GM12878 (cell line): ENCODE data around the gene BPIFB4. TPM values are rescaled to one million over a fixed set of nuclear protein-coding genes. Genes with fewer than 3 reads are reported as not detected.

ENCODE experiments used
- ATAC-seq: fragments of 200-7000 bp; cut with Tn5 transposase; 3 replicates; pipeline ENCODE4 v1.9.1; 2020; ENCODE audit warnings: mild to moderate bottlenecking, moderate library complexity
- BruUV-seq: library from RNA; stranded (reverse); fragments of 400-500 nt; replicated peaks from 2 replicates; lab custom pipeline; 2021; lab: Mats Ljungman, UMichigan
- CTCF ChIA-PET: fragments of 300-600 bp; sonication (Branson Sonifier 250); formaldehyde crosslinking; extraction: SDS; loops from one replicate; lab custom pipeline; 2021; ENCODE audit warnings: inconsistent platforms; lab: Yijun Ruan, JAX
- POLR2A ChIA-PET: fragments of 350-600 bp; formaldehyde crosslinking; extraction: SDS; loops from one replicate; lab custom pipeline; 2021; ENCODE audit warnings: inconsistent platforms; lab: Charles Lee
- RAD21 ChIA-PET: fragments of 300-600 bp; sonication (Branson Sonifier 250); formaldehyde crosslinking; loops from one replicate; lab custom pipeline; 2023; ENCODE audit warnings: antibody characterized with exemption; ENCODE audit not compliant: unreplicated experiment; lab: Charles Lee
- SMC1A ChIA-PET: fragments of 300-600 bp; sonication (Branson Sonifier 250); formaldehyde crosslinking; loops from one replicate; lab custom pipeline; 2023; ENCODE audit not compliant: unreplicated experiment, uncharacterized antibody; lab: Charles Lee
- DNase-seq: peaks from one replicate; pipeline ENCODE4 v3.0.0-alpha.2; 2011; ENCODE audit warnings: low read depth, low spot score
- FAIRE-seq: peaks from 3 replicates; lab custom pipeline; 2011; peaks lifted over from hg19 to GRCh38; lab: Jason Lieb, UNC
- H2AFZ ChIP-seq: 2 replicates; pipeline ENCODE4 v1.6.0; 2011; ENCODE audit warnings: low read depth, low read length, control low read depth; ENCODE audit not compliant: control insufficient read depth
- H3K27ac ChIP-seq: 2 replicates; pipeline ENCODE4 v1.5.1; 2011; ENCODE audit warnings: control low read depth; ENCODE audit not compliant: control insufficient read depth, insufficient read depth
- H3K27me3 ChIP-seq, 2 experiments: replicated peaks in 1 of 2; 2 replicates each; pipeline versions ENCODE4 v1.6.0 to v1.6.1; 2011; ENCODE audit warnings: low read length in 1 of 2; ENCODE audit not compliant: control insufficient read depth in 2 of 2, insufficient read depth in 2 of 2
- H3K36me3 ChIP-seq, 2 experiments: 2 replicates each; pipeline ENCODE4 v1.5.1; 2011; ENCODE audit warnings: low read length in 1 of 2; ENCODE audit not compliant: control insufficient read depth in 2 of 2, insufficient read depth in 2 of 2
- H3K4me1 ChIP-seq: 2 replicates; pipeline ENCODE4 v1.6.1; 2011; ENCODE audit warnings: mild to moderate bottlenecking, low read length, moderate library complexity, mixed read lengths; ENCODE audit not compliant: control insufficient read depth, insufficient read depth
- H3K4me2 ChIP-seq: 2 replicates; pipeline ENCODE4 v1.6.0; 2011; ENCODE audit warnings: control low read depth; ENCODE audit not compliant: control insufficient read depth, insufficient read depth
- H3K4me3 ChIP-seq: fragments of 200-600 bp; sonication (generic); 2 replicates; pipeline ENCODE4 v1.5.1; 2016
- H3K79me2 ChIP-seq: 2 replicates; pipeline ENCODE4 v1.6.0; 2011; ENCODE audit warnings: low read length; ENCODE audit not compliant: control insufficient read depth, insufficient read depth
- H3K9ac ChIP-seq: 2 replicates; pipeline ENCODE4 v1.8.0; 2011; ENCODE audit warnings: low read length, control low read depth, mixed read lengths; ENCODE audit not compliant: control insufficient read depth, insufficient read depth
- H3K9me3 ChIP-seq: replicated peaks from 3 replicates; pipeline ENCODE4 v1.5.1; 2011; ENCODE audit warnings: mild to moderate bottlenecking, low read length; ENCODE audit not compliant: control insufficient read depth, insufficient read depth
- H4K20me1 ChIP-seq: 2 replicates; pipeline ENCODE4 v1.6.0; 2011; ENCODE audit not compliant: control insufficient read depth, insufficient read depth
- ASH2L ChIP-seq: fragments of 300-600, 200-600 bp; sonication (generic); IDR thresholded peaks from 2 replicates; pipeline ENCODE4 v1.6.1; 2017; ENCODE audit warnings: low read depth, mild to moderate bottlenecking, borderline replicate concordance
- CHD1 ChIP-seq: IDR thresholded peaks from 2 replicates; pipeline ENCODE4 v1.6.1; 2012; ENCODE audit warnings: low read depth, low read length, improper control_type of control experiment
- FOXK2 ChIP-seq: fragments of 450-650 bp; IDR thresholded peaks from 2 replicates; pipeline ENCODE4 v1.6.1; 2017; ENCODE audit warnings: mild to moderate bottlenecking, moderate library complexity
- HDAC2 ChIP-seq: fragments of 200-600 bp; sonication (generic); IDR thresholded peaks from 2 replicates; pipeline ENCODE4 v1.6.1; 2017
- NR2F1 ChIP-seq: fragments of 450-650 bp; conservative IDR thresholded peaks from 2 replicates; pipeline ENCODE4 v1.6.1; 2017; ENCODE audit warnings: mild to moderate bottlenecking
- SMARCA5 ChIP-seq: fragments of 450-650 bp; IDR thresholded peaks from 2 replicates; pipeline ENCODE4 v1.6.1; 2017; ENCODE audit warnings: mild to moderate bottlenecking
- SMC3 ChIP-seq: IDR thresholded peaks from 2 replicates; pipeline ENCODE4 v1.6.1; 2011; ENCODE audit warnings: low read length, improper control_type of control experiment, borderline replicate concordance
- ZNF687 ChIP-seq: fragments of 450-650 bp; IDR thresholded peaks from 2 replicates; pipeline ENCODE4 v1.6.1; 2017; ENCODE audit warnings: mild to moderate bottlenecking, moderate library complexity
- WGBS: methylation state at CpG from one replicate; pipeline ENCODE4 v1.1.6; 2016; ENCODE audit warnings: low lambda C conversion rate; ENCODE audit not compliant: insufficient replicate concordance, insufficient coverage; ENCODE audit errors: missing lambda C conversion rate; 5-methylcytosine and 5-hydroxymethylcytosine counted together
- in situ Hi-C: fragments of 300-500 bp; cut with MboI; formaldehyde crosslinking; loops from 9 replicates; pipeline ENCODE4 v1.14.3; 2018; ENCODE audit warnings: mixed read lengths
- intact Hi-C: fragments of 100-400 bp; cut with micrococcal nuclease; formaldehyde crosslinking; loops from one replicate; pipeline ENCODE4 v1.14.2; 2022; ENCODE audit not compliant: unreplicated experiment
- polyA plus RNA-seq, 11 experiments: library from polyadenylated mRNA; depleted of rRNA in 4 of 11; unstranded in 6 of 11; stranded (reverse) in 5 of 11; fragments of >200 nt; fragmentation: Nextera tagmentation in 4 of 11; fragmentation: Illumina TruSeq in 1 of 11; extraction: Ambion mirVana in 4 of 11; extraction: Trizol in 1 of 11; gene quantifications; 1 replicate in 1 of 11; 2 replicates in 10 of 11; pipeline versions ENCODE4 v1.2.1 to v1.2.3, GENCODE V29; 2011 to 2016; ENCODE audit warnings: inconsistent platforms in 2 of 11, missing spikeins in 2 of 11, low read depth in 1 of 11
- total RNA-seq, 4 experiments: library from RNA; depleted of rRNA in 3 of 4; stranded (reverse); fragments of >200 nt in 3 of 4; fragmentation: Illumina TruSeq in 1 of 4; extraction: Trizol in 1 of 4; gene quantifications; 2 replicates each; pipeline versions ENCODE4 v1.2.1 to v1.2.3, GENCODE V29; 2013 to 2021
- TF ChIP-seq, protein P1 (sequence below): fragments of 450-650 bp; IDR thresholded peaks from 2 replicates; pipeline ENCODE4 v1.6.1; 2017; ENCODE audit warnings: borderline replicate concordance
- TF ChIP-seq, protein P2 (sequence below): fragments of 450-650 bp; IDR thresholded peaks from 2 replicates; pipeline ENCODE4 v1.6.1; 2017; ENCODE audit warnings: mild to moderate bottlenecking

BPIFB4 gene
- total and polyA plus RNA-seq, 10 of the 15 experiments (the other 5 are each of a cell fraction or from before 2014, with no cell fraction given), result 0.12 TPM; not detected in 9

DNA sequence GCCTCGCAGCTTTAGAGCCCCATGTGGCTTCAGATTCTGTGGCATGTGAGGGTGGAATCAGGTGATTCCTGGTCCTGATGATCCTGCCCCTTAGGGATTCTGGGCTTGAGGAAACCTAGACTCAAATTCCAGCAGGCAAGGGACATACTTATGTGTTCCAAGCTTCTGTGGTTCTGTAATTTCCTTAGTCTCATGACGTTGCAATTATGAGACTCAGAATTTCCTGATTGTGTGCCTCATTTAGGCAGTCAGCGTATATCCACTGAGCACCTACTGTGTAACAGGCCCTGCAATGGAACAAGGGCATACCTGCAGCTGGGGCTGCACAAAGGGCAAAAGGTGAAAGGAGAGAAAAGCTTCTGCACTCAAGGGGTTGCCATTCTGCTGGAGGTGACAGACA lies 11.6 kb upstream of the BPIFB4 start:
- WGBS, result 27% methylated on average over 3 of the region's 3 CpGs
- Histone ChIP-seq H3K4me1 (no peaks in the 10 kb centered on the region), H3K79me2 (no peaks in the 10 kb centered on the region), H3K36me3 (no peaks in the 10 kb centered on the region), H3K9me3 (no peaks in the 10 kb centered on the region), H3K27ac (no peak overlapping the region), H4K20me1 (no peaks in the 10 kb centered on the region), H3K27me3 (no peaks in the 10 kb centered on the region; a peak in 1 of 4 replicates), H3K4me3 (no peak overlapping the region), H3K9ac (no peak overlapping the region), H2AFZ (no peak overlapping the region), H3K4me2 (no peak overlapping the region)
- ChIA-PET POLR2A (no interaction called here), CTCF (interaction anchor here (1.2 to 1.5 kb wide), 2 partner anchors 10 to 278 kb away, joined by 3 to 4 read pairs; no protein-coding TSS in a partner anchor), RAD21 (no interaction called here), SMC1A (no interaction called here)
- DNase-seq (no peak), FAIRE-seq (no peak), ATAC-seq (no peak)
- no TSS peak for BruUV-seq
- TF ChIP-seq HDAC2 (no peak), SMARCA5 (no peak)
- intact Hi-C loops, result no loop called here
- in situ Hi-C loops, result no loop called here

DNA sequence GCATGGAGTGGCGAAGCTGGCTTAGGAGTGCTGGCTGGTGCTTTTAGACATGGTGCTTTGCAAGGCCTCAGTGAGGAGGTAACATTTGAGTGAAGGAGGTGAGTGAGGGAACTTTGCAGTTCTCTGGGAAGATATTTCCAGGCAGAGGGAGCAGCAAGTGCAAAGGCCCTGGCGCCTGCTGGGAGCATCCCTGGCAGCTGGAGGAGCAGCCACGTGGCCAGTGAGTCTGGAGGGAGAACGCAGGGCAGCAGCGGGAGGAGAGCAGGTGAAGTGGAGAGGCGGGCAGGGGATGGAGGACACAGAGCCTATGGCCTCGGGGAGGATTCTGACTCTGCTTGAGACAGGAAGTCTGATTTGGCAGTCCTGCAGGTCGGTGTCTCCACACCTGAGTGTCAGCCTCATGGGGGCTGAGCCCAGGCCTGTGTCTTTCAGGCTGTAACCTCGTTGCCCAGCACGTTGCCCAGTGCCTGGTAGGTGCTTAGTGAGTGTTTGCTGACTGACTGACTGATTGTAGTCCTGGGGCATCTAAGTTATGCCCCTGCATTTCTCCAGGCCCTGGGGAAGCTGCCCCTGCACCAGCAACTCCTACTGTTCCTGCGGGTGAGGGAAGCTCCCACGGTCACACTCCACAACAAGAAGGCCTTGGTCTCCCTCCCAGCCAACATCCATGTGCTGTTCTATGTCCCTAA lies 11.0 kb upstream of the BPIFB4 start:
- CTCF ChIA-PET, result interaction anchor here (1.2 to 1.5 kb wide), 2 partner anchors 9 to 279 kb away, joined by 3 to 4 read pairs; no protein-coding TSS in a partner anchor
- Histone ChIP-seq H3K4me2 (no peak overlapping the region), H3K27ac (no peak overlapping the region), H3K79me2 (no peaks in the 10 kb centered on the region), H3K36me3 (no peaks in the 10 kb centered on the region), H3K9me3 (no peaks in the 10 kb centered on the region), H3K4me1 (no peaks in the 10 kb centered on the region), H4K20me1 (no peaks in the 10 kb centered on the region), H3K27me3 (no peaks in the 10 kb centered on the region; a peak in 1 of 4 replicates), H2AFZ (no peak overlapping the region), H3K4me3 (no peak overlapping the region), H3K9ac (no peak overlapping the region)
- DNase-seq, result no peak
- POLR2A ChIA-PET, result no interaction called here
- RAD21 ChIA-PET, result no interaction called here
- intact Hi-C loops (no loop called here), in situ Hi-C loops (no loop called here)
- WGBS, result 29% methylated on average over 12 of the region's 12 CpGs
- SMC1A ChIA-PET, result no interaction called here
- no peak for FAIRE-seq
- BruUV-seq, result no TSS peak
- ATAC-seq, result no peak
- no peak for TF ChIP-seq SMC3
- TF ChIP-seq ZNF687, result no peak
- TF ChIP-seq ASH2L, result no peak
- TF ChIP-seq NR2F1, result no peak
- TF ChIP-seq FOXK2, result no peak
- TF ChIP-seq, protein P1, sequence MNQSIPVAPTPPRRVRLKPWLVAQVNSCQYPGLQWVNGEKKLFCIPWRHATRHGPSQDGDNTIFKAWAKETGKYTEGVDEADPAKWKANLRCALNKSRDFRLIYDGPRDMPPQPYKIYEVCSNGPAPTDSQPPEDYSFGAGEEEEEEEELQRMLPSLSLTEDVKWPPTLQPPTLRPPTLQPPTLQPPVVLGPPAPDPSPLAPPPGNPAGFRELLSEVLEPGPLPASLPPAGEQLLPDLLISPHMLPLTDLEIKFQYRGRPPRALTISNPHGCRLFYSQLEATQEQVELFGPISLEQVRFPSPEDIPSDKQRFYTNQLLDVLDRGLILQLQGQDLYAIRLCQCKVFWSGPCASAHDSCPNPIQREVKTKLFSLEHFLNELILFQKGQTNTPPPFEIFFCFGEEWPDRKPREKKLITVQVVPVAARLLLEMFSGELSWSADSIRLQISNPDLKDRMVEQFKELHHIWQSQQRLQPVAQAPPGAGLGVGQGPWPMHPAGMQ, result no peak
- TF ChIP-seq CHD1, result no peak
- TF ChIP-seq, protein P2, sequence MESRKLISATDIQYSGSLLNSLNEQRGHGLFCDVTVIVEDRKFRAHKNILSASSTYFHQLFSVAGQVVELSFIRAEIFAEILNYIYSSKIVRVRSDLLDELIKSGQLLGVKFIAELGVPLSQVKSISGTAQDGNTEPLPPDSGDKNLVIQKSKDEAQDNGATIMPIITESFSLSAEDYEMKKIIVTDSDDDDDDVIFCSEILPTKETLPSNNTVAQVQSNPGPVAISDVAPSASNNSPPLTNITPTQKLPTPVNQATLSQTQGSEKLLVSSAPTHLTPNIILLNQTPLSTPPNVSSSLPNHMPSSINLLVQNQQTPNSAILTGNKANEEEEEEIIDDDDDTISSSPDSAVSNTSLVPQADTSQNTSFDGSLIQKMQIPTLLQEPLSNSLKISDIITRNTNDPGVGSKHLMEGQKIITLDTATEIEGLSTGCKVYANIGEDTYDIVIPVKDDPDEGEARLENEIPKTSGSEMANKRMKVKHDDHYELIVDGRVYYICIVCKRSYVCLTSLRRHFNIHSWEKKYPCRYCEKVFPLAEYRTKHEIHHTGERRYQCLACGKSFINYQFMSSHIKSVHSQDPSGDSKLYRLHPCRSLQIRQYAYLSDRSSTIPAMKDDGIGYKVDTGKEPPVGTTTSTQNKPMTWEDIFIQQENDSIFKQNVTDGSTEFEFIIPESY, result no peak
